H9 (cell line): Measurements from ENCODE around the gene RAB40C. TPM values are rescaled to one million over a fixed set of nuclear protein-coding genes. Genes with fewer than 3 reads are reported as not detected.

Experiments
- DNase-seq: peaks from one replicate; pipeline ENCODE4 v3.0.0-alpha.2; 2017
- H2AFZ ChIP-seq: one replicate; pipeline ENCODE4 v1.6.1; 2013; ENCODE audit warnings: mild to moderate bottlenecking, low read length, control low read depth, moderate library complexity
- H2AK5ac ChIP-seq: 2 replicates; pipeline ENCODE4 v1.6.1; 2013; ENCODE audit warnings: low read length, control low read depth, mixed read lengths; ENCODE audit not compliant: insufficient read length
- H2BK120ac ChIP-seq: one replicate; pipeline ENCODE4 v1.6.1; 2013; ENCODE audit warnings: low read depth, mild to moderate bottlenecking, low read length, control low read depth, inconsistent platforms; ENCODE audit not compliant: poor library complexity, severe bottlenecking
- H2BK12ac ChIP-seq: 2 replicates; pipeline ENCODE4 v1.6.1; 2013; ENCODE audit warnings: low read length, control low read depth, mixed read lengths, low read depth; ENCODE audit not compliant: insufficient read length
- H2BK15ac ChIP-seq: 2 replicates; pipeline ENCODE4 v1.6.1; 2013; ENCODE audit warnings: low read depth, low read length, control low read depth
- H2BK20ac ChIP-seq: one replicate; pipeline ENCODE4 v1.6.1; 2013; ENCODE audit warnings: low read depth, mild to moderate bottlenecking, low read length, control low read depth, inconsistent platforms; ENCODE audit not compliant: poor library complexity, severe bottlenecking
- H2BK5ac ChIP-seq: 2 replicates; pipeline ENCODE4 v1.6.1; 2013; ENCODE audit warnings: low read length, control low read depth, mixed read lengths; ENCODE audit not compliant: insufficient read length
- H3K14ac ChIP-seq: 2 replicates; pipeline ENCODE4 v1.6.1; 2013; ENCODE audit warnings: low read length, control low read depth; ENCODE audit not compliant: insufficient read depth
- H3K18ac ChIP-seq: 2 replicates; pipeline ENCODE4 v1.6.1; 2013; ENCODE audit warnings: low read depth, mild to moderate bottlenecking, mixed read lengths, low read length, control low read depth; ENCODE audit not compliant: insufficient read length
- H3K23ac ChIP-seq: 2 replicates; pipeline ENCODE4 v1.6.1; 2013; ENCODE audit warnings: low read length, control low read depth, mixed read lengths, low read depth; ENCODE audit not compliant: insufficient read length
- H3K23me2 ChIP-seq: 2 replicates; pipeline ENCODE4 v1.6.1; 2013; ENCODE audit warnings: low read depth, mild to moderate bottlenecking, mixed read lengths, low read length, control low read depth; ENCODE audit not compliant: insufficient read length, poor library complexity, severe bottlenecking
- H3K27ac ChIP-seq: 2 replicates; pipeline ENCODE4 v1.5.1; 2013; ENCODE audit warnings: low read length, control low read depth, mixed read lengths, low read depth; ENCODE audit not compliant: insufficient read length
- H3K27me3 ChIP-seq: 2 replicates; pipeline ENCODE4 v1.6.1; 2013; ENCODE audit warnings: low read length, control low read depth, inconsistent platforms; ENCODE audit not compliant: insufficient read depth
- H3K4ac ChIP-seq: 2 replicates; pipeline ENCODE4 v1.6.1; 2013; ENCODE audit warnings: low read depth, mild to moderate bottlenecking, control low read depth, inconsistent platforms, low read length, moderate library complexity
- H3K4me1 ChIP-seq: 2 replicates; pipeline ENCODE4 v1.6.1; 2013; ENCODE audit warnings: low read length, control low read depth, inconsistent platforms; ENCODE audit not compliant: insufficient read depth
- H3K4me2 ChIP-seq: 2 replicates; pipeline ENCODE4 v1.6.1; 2013; ENCODE audit warnings: low read length, control low read depth, mixed read lengths; ENCODE audit not compliant: insufficient read length, insufficient read depth
- H3K56ac ChIP-seq: 2 replicates; pipeline ENCODE4 v1.6.1; 2013; ENCODE audit warnings: low read depth, mild to moderate bottlenecking, mixed read lengths, low read length, control low read depth; ENCODE audit not compliant: insufficient read length
- H3K79me1 ChIP-seq: 2 replicates; pipeline ENCODE4 v1.6.1; 2013; ENCODE audit warnings: low read depth, mild to moderate bottlenecking, moderate library complexity, low read length, control low read depth, inconsistent platforms; ENCODE audit not compliant: insufficient read depth, poor library complexity, severe bottlenecking
- H3K79me2 ChIP-seq: 2 replicates; pipeline ENCODE4 v1.6.1; 2013; ENCODE audit warnings: low read length, control low read depth, inconsistent platforms; ENCODE audit not compliant: insufficient read depth
- H3K9ac ChIP-seq: 2 replicates; pipeline ENCODE4 v1.6.1; 2013; ENCODE audit warnings: low read length, control low read depth, mixed read lengths; ENCODE audit not compliant: insufficient read length; ENCODE audit errors: extremely low read depth
- H3K9me3 ChIP-seq: one replicate; pipeline ENCODE4 v1.6.1; 2013; ENCODE audit warnings: low read depth, low read length, inconsistent platforms; ENCODE audit not compliant: control insufficient read depth
- H3T11ph ChIP-seq: one replicate; pipeline ENCODE4 v1.6.1; 2013; ENCODE audit warnings: mild to moderate bottlenecking, low read length, control low read depth, inconsistent platforms
- H4K20me1 ChIP-seq: one replicate; pipeline ENCODE4 v1.6.1; 2013; ENCODE audit not compliant: control insufficient read depth, insufficient read length, insufficient read depth
- H4K5ac ChIP-seq: 2 replicates; pipeline ENCODE4 v1.6.1; 2013; ENCODE audit warnings: low read depth, mild to moderate bottlenecking, mixed read lengths, low read length, control low read depth; ENCODE audit not compliant: insufficient read length
- H4K8ac ChIP-seq: replicated peaks from 2 replicates; pipeline ENCODE4 v1.6.1; 2013; ENCODE audit warnings: low read length, control low read depth, mixed read lengths, low read depth; ENCODE audit not compliant: insufficient read length
- H4K91ac ChIP-seq: 2 replicates; pipeline ENCODE4 v1.6.1; 2013; ENCODE audit warnings: low read depth, mild to moderate bottlenecking, moderate library complexity, mixed read lengths, low read length, control low read depth; ENCODE audit not compliant: insufficient read length
- H3K27ac Mint-ChIP-seq, 3 experiments: 2 replicates in 2 of 3; 3 replicates in 1 of 3; pipeline ENCODE4 v1.8.0; 2020 to 2021; ENCODE audit warnings: mixed read lengths in 3 of 3, mild to moderate bottlenecking in 1 of 3, moderate library complexity in 1 of 3
- H3K27me3 Mint-ChIP-seq: 2 replicates; pipeline ENCODE4 v1.8.0; 2021; ENCODE audit warnings: low read depth, mild to moderate bottlenecking, moderate library complexity, mixed read lengths
- H3K36me3 Mint-ChIP-seq, 3 experiments: 2 replicates in 2 of 3; 3 replicates in 1 of 3; pipeline ENCODE4 v1.8.0; 2020 to 2021; ENCODE audit warnings: low read depth in 3 of 3, mixed read lengths in 3 of 3; ENCODE audit not compliant: insufficient read depth in 1 of 3
- H3K4me1 Mint-ChIP-seq, 2 experiments: 2 replicates each; pipeline ENCODE4 v1.8.0; 2020; ENCODE audit warnings: mixed read lengths in 2 of 2
- H3K4me3 Mint-ChIP-seq, 2 experiments: 2 replicates in 1 of 2; 3 replicates in 1 of 2; pipeline ENCODE4 v1.8.0; 2020 to 2021; ENCODE audit warnings: mild to moderate bottlenecking in 2 of 2, mixed read lengths in 2 of 2, moderate library complexity in 1 of 2
- H3K9me3 Mint-ChIP-seq, 2 experiments: 2 replicates in 1 of 2; 3 replicates in 1 of 2; pipeline ENCODE4 v1.8.0; 2020; ENCODE audit warnings: mild to moderate bottlenecking in 2 of 2, mixed read lengths in 2 of 2, moderate library complexity in 1 of 2
- CTCF ChIP-seq: fragments of 200-600 bp; sonication (generic); conservative IDR thresholded peaks from 3 replicates; pipeline ENCODE4 v1.8.0; 2021; ENCODE audit warnings: antibody characterized with exemption, mild to moderate bottlenecking
- WGBS: extraction: QIAGEN DNeasy Blood & Tissue Kit; methylation state at CpG from one replicate; pipeline ENCODE4 v1.1.7; 2013; ENCODE audit warnings: missing lambda C conversion rate, low lambda C conversion rate, mixed read lengths; ENCODE audit not compliant: insufficient read length; ENCODE audit errors: extremely low coverage; 5-methylcytosine and 5-hydroxymethylcytosine counted together
- total RNA-seq: library from RNA; stranded (reverse); gene quantifications from 2 replicates; pipeline ENCODE4 v1.2.1, GENCODE V29; 2021

The RAB40C gene
- total RNA-seq, 1 experiment from 2014 or later = 19.1 TPM

- Histone ChIP-seq H2AFZ (no peak overlapping the region), H3K27ac (no peak overlapping the region), H4K5ac (no peak overlapping the region), H3K9me3 (no peaks in the 10 kb centered on the region), H3K4ac (no peak overlapping the region), H4K20me1 (no peaks in the 10 kb centered on the region), H3K4me1 (no peaks in the 10 kb centered on the region; the same call in 1 of the 2 replicates), H2BK120ac (no peak overlapping the region), H3K4me2 (no peak overlapping the region), H3K79me1 (no peaks in the 10 kb centered on the region), H4K91ac (no peak overlapping the region), H4K8ac (no peak overlapping the region), H2BK15ac (no peak overlapping the region), H3K27me3 (no peaks in the 10 kb centered on the region), H3K18ac (no peak overlapping the region), H2BK5ac (no peak overlapping the region), H3K23me2 (no peaks in the 10 kb centered on the region), H3K9ac (no peak overlapping the region), H2AK5ac (no peak overlapping the region), H3K56ac (no peak overlapping the region), H3K23ac (no peak overlapping the region), H3K79me2 (no peaks in the 10 kb centered on the region), H2BK12ac (no peak overlapping the region), H3T11ph (no peak overlapping the region), H2BK20ac (no peak overlapping the region), H3K14ac (no peak overlapping the region)
- H3K36me3 Mint-ChIP-seq = peaks cover 0 to 4% (median 2%) of the 10 kb centered on the region in 3 experiments; a peak in 2 of 7 replicates
- TF ChIP-seq CTCF = no peak
- no peak overlapping the region for H3K27ac Mint-ChIP-seq
- WGBS = no CpG with 5 or more reads among the region's 27 CpGs
- H3K27me3 Mint-ChIP-seq = peaks cover 4% of the 10 kb centered on the region
- H3K4me1 Mint-ChIP-seq = peaks cover 3 to 13% of the 10 kb centered on the region in 2 experiments
- DNase-seq = no peak
- no peak overlapping the region for H3K4me3 Mint-ChIP-seq
- H3K9me3 Mint-ChIP-seq = no peaks in the 10 kb centered on the region
These were observed 9.5 kb upstream of the RAB40C start for GRCh38 chr16:580141-580945.
